HUES64 (cell line): ENCODE results near the gene ASCL2.
"Not testable (repeated sequence)": the region's sequence is repeated elsewhere in the genome, so short reads cannot be mapped to it uniquely, and the experiment has no call there.

Experiments used
- H3K27ac ChIP-seq: 2 replicates; pipeline ENCODE4 v1.7.0; 2013; ENCODE audit warnings: low read depth, low read length, inconsistent platforms
- H3K27me3 ChIP-seq: 2 replicates; pipeline ENCODE4 v1.6.1; 2013; ENCODE audit warnings: mild to moderate bottlenecking, low read length; ENCODE audit not compliant: insufficient read depth
- H3K36me3 ChIP-seq: 2 replicates; pipeline ENCODE4 v1.6.1; 2013; ENCODE audit warnings: mild to moderate bottlenecking, low read length; ENCODE audit not compliant: insufficient read depth
- H3K4me1 ChIP-seq: 2 replicates; pipeline ENCODE4 v1.6.1; 2013; ENCODE audit warnings: mild to moderate bottlenecking, low read length, moderate library complexity; ENCODE audit not compliant: insufficient read depth
- H3K4me3 ChIP-seq: 2 replicates; pipeline ENCODE4 v1.5.1; 2013; ENCODE audit warnings: mild to moderate bottlenecking, low read length, moderate library complexity
- H3K9ac ChIP-seq: 2 replicates; pipeline ENCODE4 v1.6.1; 2013; ENCODE audit warnings: mild to moderate bottlenecking, low read depth, low read length
- H3K9me3 ChIP-seq: 2 replicates; pipeline ENCODE4 v1.6.1; 2013; ENCODE audit warnings: low read depth, low read length; ENCODE audit not compliant: insufficient read depth
- WGBS: fragments of 150-250, 120-280 bp; methylation state at CpG from one replicate; pipeline ENCODE4 v1.1.7; 2013; ENCODE audit warnings: missing lambda C conversion rate; 5-methylcytosine and 5-hydroxymethylcytosine counted together

ASCL2 gene

DNA sequence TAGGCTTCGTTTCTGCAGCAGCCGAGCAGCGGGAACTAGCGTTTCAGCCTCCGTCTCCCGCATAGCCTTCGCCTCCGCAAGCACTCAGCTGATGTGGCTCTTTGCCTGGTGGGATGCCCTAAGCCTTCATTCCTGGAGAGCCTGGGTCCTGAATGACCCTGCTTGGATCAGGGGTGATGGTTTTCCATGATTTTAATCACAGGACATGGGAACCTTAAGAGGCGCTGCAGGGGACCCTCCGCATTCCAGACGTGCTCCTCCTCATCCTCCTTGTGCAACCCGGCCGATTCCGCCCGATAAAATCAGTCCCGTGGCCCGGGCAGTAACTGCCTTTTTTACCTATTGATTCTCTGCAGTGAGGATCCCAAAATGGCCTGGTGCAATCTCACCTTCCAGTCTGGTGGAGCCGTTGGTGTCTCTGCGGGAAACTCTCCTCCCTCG, 23.2 kb upstream of the ASCL2 start:
- Histone ChIP-seq H3K27ac (no peak overlapping the region), H3K9ac (no peak overlapping the region), H3K27me3 (no peaks in the 10 kb centered on the region; the same call in 1 of the 2 replicates), H3K4me3 (no peak overlapping the region), H3K4me1 (no peaks in the 10 kb centered on the region), H3K9me3 (no peaks in the 10 kb centered on the region), H3K36me3 (no peaks in the 10 kb centered on the region)
- 91% methylated on average over 19 of the region's 20 CpGs for WGBS

DNA sequence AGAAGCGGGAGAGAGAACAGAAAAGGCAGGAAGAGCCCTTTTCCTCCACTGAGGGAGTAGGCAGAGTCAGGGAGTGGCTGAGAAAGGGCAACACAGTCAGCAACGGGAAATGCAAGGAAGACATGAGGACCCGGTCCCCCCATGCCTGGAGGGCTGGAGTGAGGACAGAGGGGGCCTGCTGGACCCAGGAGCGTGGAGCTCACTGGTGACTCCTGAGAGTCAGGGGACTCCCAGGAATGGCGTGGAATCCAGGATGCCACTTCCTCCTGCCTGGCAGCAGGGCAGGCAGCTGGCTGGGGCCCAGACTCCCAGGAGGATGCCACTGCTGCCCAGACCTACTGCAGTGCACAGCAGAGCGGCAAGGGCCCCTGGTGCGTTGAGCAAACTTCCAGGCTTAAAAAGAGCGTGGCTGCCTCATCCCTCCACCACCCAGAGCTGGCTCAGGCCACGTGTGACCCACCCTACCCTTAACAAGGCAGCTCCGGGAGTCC, 20.0 kb upstream of the ASCL2 start:
- Histone ChIP-seq H3K27me3 (peaks cover 12% of the 10 kb centered on the region), H3K9me3 (no peaks in the 10 kb centered on the region), H3K27ac (no peak overlapping the region), H3K4me1 (no peaks in the 10 kb centered on the region), H3K9ac (no peak overlapping the region), H3K36me3 (no peaks in the 10 kb centered on the region), H3K4me3 (no peak overlapping the region)
- 67% methylated on average over 10 of the region's 10 CpGs for WGBS

DNA sequence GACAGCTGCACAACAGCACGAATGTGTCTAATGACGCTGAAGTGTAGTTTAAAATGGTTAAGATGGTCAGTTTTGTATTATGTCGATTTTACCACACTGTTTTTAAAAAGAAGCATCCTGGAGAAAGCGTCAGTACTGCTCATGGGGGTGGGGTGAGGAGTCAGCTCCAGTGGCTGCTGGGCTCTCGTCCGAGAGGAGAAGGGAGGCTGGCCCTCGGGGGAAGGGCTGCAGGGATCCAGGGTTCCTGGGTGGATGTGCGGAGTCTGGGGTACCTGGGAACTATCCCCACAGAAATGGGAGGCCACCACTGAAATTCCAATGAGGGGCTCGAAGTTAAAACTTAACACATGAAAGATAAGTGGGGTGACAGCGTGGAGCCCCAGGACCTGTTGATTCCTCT, 19.5 kb upstream of the ASCL2 start:
- H3K4me3 ChIP-seq, result no peak overlapping the region
- H3K4me1 ChIP-seq, result no peaks in the 10 kb centered on the region
- H3K9me3 ChIP-seq, result no peaks in the 10 kb centered on the region
- H3K9ac ChIP-seq, result no peak overlapping the region
- WGBS, result 74% methylated on average over 10 of the region's 10 CpGs
- peaks cover 12% of the 10 kb centered on the region for H3K27me3 ChIP-seq
- no peaks in the 10 kb centered on the region for H3K36me3 ChIP-seq
- no peak overlapping the region for H3K27ac ChIP-seq

DNA sequence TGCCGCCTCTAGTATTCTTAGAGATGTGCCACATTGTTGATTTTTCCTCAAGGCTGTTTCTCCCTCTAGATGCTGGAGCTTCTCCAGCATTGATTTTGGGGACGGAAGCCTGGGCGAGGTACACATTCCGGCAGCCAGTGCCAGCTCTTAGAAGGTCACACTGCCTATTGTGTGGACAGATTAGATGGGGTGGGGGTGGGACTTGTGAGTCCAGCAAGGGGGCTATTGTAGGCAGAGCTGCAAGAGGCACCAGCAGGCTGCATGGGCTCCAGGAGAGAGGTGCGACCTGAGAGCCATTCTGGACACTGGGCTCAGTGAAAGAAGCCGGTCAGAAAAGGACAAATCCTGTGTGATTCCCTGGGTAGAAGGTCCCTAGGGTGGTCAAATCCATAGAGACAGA, 19.0 kb upstream of the ASCL2 start:
- WGBS, result 95% methylated on average over 6 of the region's 6 CpGs

DNA sequence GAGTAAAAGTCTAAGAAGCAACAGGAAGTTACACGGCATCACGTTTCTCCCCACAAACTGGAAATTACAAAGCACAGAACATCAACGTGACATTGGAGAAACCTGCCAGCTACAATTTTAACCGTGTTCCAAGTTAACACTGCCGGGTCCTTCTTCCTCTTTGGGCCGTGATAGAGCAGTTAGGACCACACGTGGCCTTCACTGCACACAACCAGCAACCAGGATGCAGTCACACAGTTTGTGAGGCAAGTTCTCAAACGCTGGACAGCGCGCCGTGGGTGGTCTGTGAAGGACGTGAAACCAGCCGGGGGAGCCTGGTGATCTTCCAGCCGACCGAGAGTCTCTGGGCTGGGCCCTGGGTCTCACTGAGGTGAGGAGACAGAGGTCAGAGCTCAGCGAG, 16.7 kb upstream of the ASCL2 start:
- Histone ChIP-seq H3K27ac (no peak overlapping the region), H3K27me3 (peaks cover 21% of the 10 kb centered on the region; the same call in 1 of the 2 replicates), H3K4me3 (no peak overlapping the region), H3K9ac (no peak overlapping the region), H3K9me3 (no peaks in the 10 kb centered on the region), H3K36me3 (no peaks in the 10 kb centered on the region), H3K4me1 (no peaks in the 10 kb centered on the region)
- WGBS, result 84% methylated on average over 16 of the region's 16 CpGs

More for the DNA sequence above, 19.0 kb upstream of the ASCL2 start:
- Histone ChIP-seq H3K9ac (no peak overlapping the region), H3K36me3 (no peaks in the 10 kb centered on the region), H3K27ac (no peak overlapping the region), H3K4me3 (no peak overlapping the region), H3K4me1 (no peaks in the 10 kb centered on the region), H3K27me3 (peaks cover 13% of the 10 kb centered on the region; the same call in 1 of the 2 replicates), H3K9me3 (no peaks in the 10 kb centered on the region)

DNA sequence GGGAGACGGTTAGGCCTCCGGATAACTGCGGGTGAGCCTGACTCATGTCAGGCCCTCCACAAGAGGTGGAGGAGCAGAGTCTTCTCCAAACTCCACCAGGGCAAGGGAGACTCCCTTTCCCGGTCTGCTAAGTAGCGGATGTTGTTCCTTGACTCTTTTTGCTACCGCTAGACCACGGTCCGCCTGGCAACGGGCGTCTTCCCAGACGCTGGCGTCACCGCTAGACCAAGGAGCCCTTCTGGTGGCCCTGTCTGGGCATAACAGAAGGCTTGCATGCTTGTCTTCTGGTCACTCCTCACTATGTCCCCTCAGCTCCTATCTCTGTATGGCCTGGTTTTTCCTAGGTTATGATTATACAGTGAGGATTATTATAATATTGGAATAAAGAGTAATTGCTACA, 16.0 kb upstream of the ASCL2 start:
- H3K36me3 ChIP-seq, H3K9ac ChIP-seq, H3K4me1 ChIP-seq, H3K27ac ChIP-seq, H3K9me3 ChIP-seq, H3K4me3 ChIP-seq: not testable (repeated sequence)
- 95% methylated on average over 10 of the region's 13 CpGs for WGBS
- H3K27me3 ChIP-seq, result peaks cover 21% of the 10 kb centered on the region; the same call in 1 of the 2 replicates

DNA sequence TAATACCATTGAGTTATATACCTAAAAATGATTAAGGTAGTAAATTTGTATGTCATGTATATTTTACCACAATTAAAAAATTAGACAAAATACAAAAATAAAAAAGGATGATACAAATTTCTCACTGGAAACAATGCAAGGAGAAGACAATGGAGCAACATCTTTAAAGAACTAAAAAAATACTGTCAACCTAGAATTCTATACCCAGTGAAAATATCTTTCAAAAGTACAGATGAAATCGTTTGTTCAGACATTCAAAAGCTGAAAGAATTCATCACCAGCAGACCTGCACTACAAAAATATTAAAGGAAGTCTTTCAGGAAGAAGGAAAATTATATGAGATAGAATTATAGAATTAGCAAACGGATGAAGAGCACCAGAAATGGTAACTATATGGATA, 9.8 kb upstream of the ASCL2 start:
- H3K27ac ChIP-seq, result no peak overlapping the region
- H3K9me3 ChIP-seq, result no peaks in the 10 kb centered on the region
- H3K36me3 ChIP-seq, result no peaks in the 10 kb centered on the region
- H3K27me3 ChIP-seq, result peaks cover 25% of the 10 kb centered on the region
- H3K9ac ChIP-seq, result no peak overlapping the region
- WGBS, result 40% methylated on average over 1 of the region's 2 CpGs
- peaks cover 11% of the 10 kb centered on the region; the same call in 1 of the 2 replicates for H3K4me1 ChIP-seq
- no peak overlapping the region for H3K4me3 ChIP-seq

DNA sequence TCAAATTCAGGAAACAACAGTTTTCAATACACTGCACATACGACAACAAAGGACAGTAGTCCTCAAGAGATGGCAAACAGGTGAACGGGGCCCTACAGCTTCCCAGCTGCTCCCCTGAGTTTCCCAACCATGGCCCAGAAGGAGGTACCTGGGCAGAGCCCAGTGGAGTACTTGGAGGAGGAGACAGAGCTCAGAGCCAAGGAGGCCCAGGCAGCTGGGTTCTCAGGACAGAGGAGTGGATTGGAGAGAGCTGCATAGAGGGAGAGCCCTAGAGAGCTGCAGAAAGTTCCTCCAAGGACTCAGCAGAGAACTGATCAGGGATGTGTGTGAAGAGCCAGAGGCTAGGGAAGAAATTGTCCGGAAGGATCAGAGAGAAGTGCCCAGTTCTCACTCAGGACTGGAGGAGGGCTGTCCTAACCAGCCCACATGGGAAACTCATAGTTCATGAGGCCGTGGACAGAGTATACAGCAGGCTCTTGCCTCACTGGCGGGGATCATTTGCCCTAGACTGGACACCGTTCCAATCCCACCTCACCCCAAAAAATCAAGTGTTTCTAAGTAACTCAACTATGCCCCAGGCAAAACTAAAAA, 7.6 kb upstream of the ASCL2 start:
- Histone ChIP-seq H3K36me3 (no peaks in the 10 kb centered on the region), H3K9ac (no peak overlapping the region), H3K27me3 (peaks cover 33% of the 10 kb centered on the region), H3K4me1 (peaks cover 11% of the 10 kb centered on the region; the same call in 1 of the 2 replicates), H3K4me3 (no peak overlapping the region), H3K9me3 (no peaks in the 10 kb centered on the region), H3K27ac (no peak overlapping the region)
- 88% methylated on average over 6 of the region's 6 CpGs for WGBS

DNA sequence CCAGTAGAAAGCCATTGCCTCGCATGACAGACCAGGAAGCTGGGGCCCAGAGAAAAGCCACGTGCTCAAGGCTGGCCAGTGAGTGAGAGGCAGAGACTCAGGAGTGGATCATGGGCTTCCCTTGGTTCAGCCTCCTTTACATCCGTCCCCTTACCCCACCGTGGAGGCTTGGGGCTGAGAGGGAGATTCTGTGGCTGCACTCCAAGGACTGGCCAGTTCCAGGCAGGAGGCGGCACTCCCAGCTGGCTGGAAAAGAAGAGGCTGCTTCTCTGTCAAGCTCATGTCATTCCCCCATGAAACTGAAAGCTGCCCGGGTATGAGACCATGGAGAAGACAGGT, 6.6 kb upstream of the ASCL2 start:
- Histone ChIP-seq H3K27me3 (peaks cover 43% of the 10 kb centered on the region), H3K4me1 (peaks cover 11% of the 10 kb centered on the region; the same call in 1 of the 2 replicates), H3K4me3 (no peak overlapping the region), H3K27ac (no peak overlapping the region), H3K9ac (no peak overlapping the region), H3K36me3 (no peaks in the 10 kb centered on the region), H3K9me3 (no peaks in the 10 kb centered on the region)
- WGBS, result 77% methylated on average over 6 of the region's 6 CpGs

DNA sequence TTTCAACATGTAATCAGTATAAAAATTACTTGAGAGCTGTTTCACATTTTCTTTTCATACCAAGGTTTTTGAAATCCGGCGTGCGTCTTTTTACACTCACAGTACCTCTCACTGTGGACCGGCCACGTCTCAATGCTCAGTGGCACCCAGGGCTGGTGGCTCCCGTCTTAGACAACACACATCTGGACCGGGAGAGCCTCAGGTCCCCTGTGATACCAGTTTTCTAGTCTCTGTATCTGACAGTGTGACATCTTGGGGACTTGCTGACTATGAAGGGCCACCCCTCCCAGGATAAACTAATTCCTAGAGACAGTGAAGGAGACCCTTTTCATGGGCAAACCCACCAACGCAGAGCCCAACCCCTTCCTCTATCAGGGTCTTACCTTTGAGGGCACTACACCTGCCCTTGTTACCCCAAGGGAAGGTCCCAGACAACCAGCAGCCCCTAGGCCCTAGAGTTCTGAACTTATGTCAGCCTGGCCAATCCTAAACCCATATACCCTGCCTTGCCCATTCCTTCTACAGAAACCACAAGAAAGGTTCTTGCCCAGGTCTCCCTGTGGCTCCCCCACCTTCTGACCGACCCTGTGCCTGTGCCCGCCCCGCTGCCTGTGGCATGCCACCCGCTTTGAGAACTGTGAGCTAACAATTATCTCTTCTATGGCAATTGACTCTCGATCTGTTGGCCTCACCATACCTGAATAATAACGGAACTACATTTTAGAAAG, 6.1 kb upstream of the ASCL2 start:
- H3K4me3 ChIP-seq, result no peak overlapping the region
- no peaks in the 10 kb centered on the region for H3K9me3 ChIP-seq
- H3K9ac ChIP-seq, result no peak overlapping the region
- 91% methylated on average over 14 of the region's 14 CpGs for WGBS
- H3K4me1 ChIP-seq, result peaks cover 11% of the 10 kb centered on the region; the same call in 1 of the 2 replicates
- H3K36me3 ChIP-seq, result no peaks in the 10 kb centered on the region
- H3K27me3 ChIP-seq, result peaks cover 49% of the 10 kb centered on the region
- H3K27ac ChIP-seq, result no peak overlapping the region

DNA sequence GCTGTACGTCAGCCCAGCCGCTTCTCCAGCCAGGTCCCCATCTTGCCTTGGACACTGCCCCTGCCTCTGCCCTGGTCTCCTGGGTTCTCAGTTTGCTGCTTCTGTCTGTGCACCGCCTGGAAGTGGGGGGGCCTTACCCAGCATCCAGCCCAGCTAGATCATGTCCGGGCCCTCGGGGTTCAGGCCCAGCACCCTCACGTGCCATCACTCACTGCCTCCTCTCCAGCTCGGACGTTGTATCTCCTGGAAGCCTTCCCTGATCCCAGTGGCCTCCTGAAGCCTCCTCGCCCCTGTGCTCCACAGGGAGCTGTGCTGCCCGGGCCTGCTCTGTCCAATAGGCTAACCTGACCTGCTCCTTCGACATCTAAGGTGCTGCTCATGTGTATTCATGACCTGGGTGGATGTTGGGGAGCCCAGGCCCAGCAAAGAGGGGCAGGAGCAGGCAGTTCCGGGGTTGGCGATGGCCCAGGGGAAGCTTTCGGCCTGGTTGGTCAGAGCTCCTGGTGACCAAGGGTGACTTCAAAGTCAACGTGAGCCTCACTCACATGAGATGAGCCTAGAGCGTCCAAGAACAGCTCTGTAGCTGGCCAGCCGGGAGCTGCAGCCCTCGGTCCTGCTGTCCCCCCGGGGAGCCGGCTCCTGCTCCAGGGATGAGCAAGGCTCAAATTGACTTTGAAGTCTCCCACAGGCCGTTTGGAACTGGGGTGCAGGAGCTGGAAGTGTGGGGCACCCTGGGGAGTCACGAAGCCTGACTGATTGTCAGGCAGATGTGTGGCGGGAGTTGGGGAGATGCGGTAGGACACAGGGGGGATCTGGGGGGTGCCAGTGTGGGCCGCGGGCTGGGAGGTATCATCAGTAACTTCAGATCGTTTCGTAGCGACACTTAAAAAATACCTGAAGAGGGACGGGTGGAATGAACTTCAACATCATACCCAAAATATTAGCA, 5.2 kb upstream of the ASCL2 start:
- H3K27ac ChIP-seq, result no peak overlapping the region
- no peak overlapping the region for H3K4me3 ChIP-seq
- H3K9ac ChIP-seq, result no peak overlapping the region
- WGBS, result 93% methylated on average over 30 of the region's 30 CpGs
- H3K4me1 ChIP-seq, result peaks cover 11% of the 10 kb centered on the region; the same call in 1 of the 2 replicates
- H3K36me3 ChIP-seq, result no peaks in the 10 kb centered on the region
- H3K27me3 ChIP-seq, result peaks cover 57% of the 10 kb centered on the region
- no peaks in the 10 kb centered on the region for H3K9me3 ChIP-seq
